ENCODE data around the gene CADPS2. TPM values are rescaled to one million over a fixed set of nuclear protein-coding genes. Genes with fewer than 3 reads are reported as not detected.

Gene CADPS2
- total and polyA plus RNA-seq, 12 donors: 14.6 to 103 (median 39.4) TPM

GRCh38 chr7:122532406-122533269, 353.6 kb downstream of the CADPS2 start:
- no peaks in the 10 kb centered on the region for H3K27me3 ChIP-seq
- no peak for TF ChIP-seq POLR2A (IDR thresholded peaks at IDR 0.05)
- TF ChIP-seq, protein P1, sequence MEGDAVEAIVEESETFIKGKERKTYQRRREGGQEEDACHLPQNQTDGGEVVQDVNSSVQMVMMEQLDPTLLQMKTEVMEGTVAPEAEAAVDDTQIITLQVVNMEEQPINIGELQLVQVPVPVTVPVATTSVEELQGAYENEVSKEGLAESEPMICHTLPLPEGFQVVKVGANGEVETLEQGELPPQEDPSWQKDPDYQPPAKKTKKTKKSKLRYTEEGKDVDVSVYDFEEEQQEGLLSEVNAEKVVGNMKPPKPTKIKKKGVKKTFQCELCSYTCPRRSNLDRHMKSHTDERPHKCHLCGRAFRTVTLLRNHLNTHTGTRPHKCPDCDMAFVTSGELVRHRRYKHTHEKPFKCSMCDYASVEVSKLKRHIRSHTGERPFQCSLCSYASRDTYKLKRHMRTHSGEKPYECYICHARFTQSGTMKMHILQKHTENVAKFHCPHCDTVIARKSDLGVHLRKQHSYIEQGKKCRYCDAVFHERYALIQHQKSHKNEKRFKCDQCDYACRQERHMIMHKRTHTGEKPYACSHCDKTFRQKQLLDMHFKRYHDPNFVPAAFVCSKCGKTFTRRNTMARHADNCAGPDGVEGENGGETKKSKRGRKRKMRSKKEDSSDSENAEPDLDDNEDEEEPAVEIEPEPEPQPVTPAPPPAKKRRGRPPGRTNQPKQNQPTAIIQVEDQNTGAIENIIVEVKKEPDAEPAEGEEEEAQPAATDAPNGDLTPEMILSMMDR (IDR thresholded peaks at IDR 0.05): peak; percentile 13 to 51 (median 34)
- H3K27ac ChIP-seq: no peak overlapping the region
- no peak overlapping the region for H3K4me3 ChIP-seq
- no peak for DNase-seq
- intact Hi-C loops (cut with DNase I): loop anchor here in 1 of 2 donors (5.0 to 10.0 kb wide), 2 partner anchors 310 to 438 kb away; no protein-coding TSS in a partner anchor
- 29 to 44% (median 38%) methylated on average over 9 of the region's 9 CpGs for WGBS, 4 donors
- no peaks in the 10 kb centered on the region for H3K9me3 ChIP-seq (replicated peaks in 1 of 3)
- no peaks in the 10 kb centered on the region for H3K36me3 ChIP-seq (replicated peaks in 1 of 2)
- peaks cover 0 to 5% of the 10 kb centered on the region in 2 donors for H3K4me1 ChIP-seq (replicated peaks in 1 of 2)

DNA sequence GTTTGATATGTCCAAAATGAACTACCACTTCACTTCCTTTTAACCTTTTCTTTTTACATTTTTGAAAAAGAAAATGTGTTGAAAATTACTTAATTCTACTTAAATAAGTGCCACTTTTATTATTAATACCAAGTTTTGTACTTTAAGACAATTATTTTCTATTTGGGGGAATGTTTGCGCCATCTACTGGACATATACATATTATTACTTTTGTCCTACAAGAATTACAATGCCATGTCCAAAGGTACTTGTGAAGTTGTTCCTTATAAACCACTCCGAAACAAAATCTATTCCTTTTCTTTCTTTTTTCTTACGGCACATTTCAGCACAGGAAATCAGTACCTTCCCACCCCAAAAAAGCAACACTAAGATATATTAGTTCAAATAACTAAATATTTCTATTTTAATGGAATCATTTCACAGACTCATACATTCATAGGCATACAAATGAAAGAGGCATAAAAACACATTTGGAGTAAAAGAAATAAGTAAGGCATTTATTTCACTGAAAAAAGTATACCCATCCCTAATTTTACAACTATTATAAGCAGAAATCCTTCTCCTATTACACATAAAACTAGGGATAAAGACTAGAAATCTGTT, 357.3 kb downstream of the CADPS2 start:
- TF ChIP-seq, protein P1 (IDR thresholded peaks at IDR 0.05): peak; percentile 37 to 71 (median 52)
- no peak for TF ChIP-seq POLR2A (IDR thresholded peaks at IDR 0.05)
- Histone ChIP-seq H3K27me3 (no peaks in the 10 kb centered on the region), H3K36me3 (replicated peaks in 1 of 2) (no peaks in the 10 kb centered on the region), H3K27ac (no peak overlapping the region), H3K4me1 (replicated peaks in 1 of 2) (peaks cover 0 to 5% of the 10 kb centered on the region in 2 donors), H3K4me3 (no peak overlapping the region), H3K9me3 (replicated peaks in 1 of 3) (no peaks in the 10 kb centered on the region)
- DNase-seq: no peak
- intact Hi-C loops (cut with DNase I): loop anchor here in 1 of 2 donors (10.0 kb wide), 1 partner anchor 314 kb away; no protein-coding TSS in a partner anchor
- 17 to 25% (median 23%) methylated on average over 3 of the region's 3 CpGs for WGBS, 4 donors

DNA sequence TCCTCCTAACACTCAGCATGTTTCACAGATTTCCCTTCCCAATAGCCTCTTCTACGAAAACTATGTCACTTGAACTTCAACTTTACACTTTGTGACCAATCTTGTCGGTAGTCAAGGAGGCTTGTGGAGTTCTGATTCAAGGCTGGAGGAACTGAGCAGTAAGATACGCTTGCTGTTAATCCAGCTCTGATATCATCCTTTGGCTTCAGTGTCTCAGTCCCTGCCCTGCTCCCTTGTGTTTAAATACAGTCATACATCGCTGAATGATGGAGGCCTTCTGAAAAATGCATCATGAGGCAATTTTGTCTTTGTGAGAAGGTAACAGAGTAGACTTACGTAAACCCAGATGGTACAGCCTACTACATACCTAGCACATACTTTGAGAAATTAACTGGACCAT, 360.9 kb downstream of the CADPS2 start:
- intact Hi-C loops (cut with DNase I): loop anchor here in 1 of 2 donors (10.0 kb wide), 1 partner anchor 311 kb away; no protein-coding TSS in a partner anchor
- Histone ChIP-seq H3K4me3 (no peak overlapping the region), H3K36me3 (replicated peaks in 1 of 2) (no peaks in the 10 kb centered on the region), H3K27me3 (no peaks in the 10 kb centered on the region), H3K9me3 (replicated peaks in 1 of 3) (peaks cover 0 to 4% (median 0%) of the 10 kb centered on the region in 3 donors), H3K4me1 (replicated peaks in 1 of 2) (peaks cover 0 to 5% of the 10 kb centered on the region in 2 donors), H3K27ac (no peak overlapping the region)
- DNase-seq: no peak
- TF ChIP-seq, protein P1 (IDR thresholded peaks at IDR 0.05): no peak
- no peak for TF ChIP-seq POLR2A (IDR thresholded peaks at IDR 0.05)
- 92 to 96% (median 95%) methylated on average over 5 of the region's 5 CpGs for WGBS, 4 donors

GRCh38 chr7:122521767-122522166, 364.5 kb downstream of the CADPS2 start:
- Histone ChIP-seq H3K9me3 (replicated peaks in 1 of 3) (peaks cover 0 to 4% (median 0%) of the 10 kb centered on the region in 3 donors), H3K27ac (no peak overlapping the region), H3K4me1 (replicated peaks in 1 of 2) (no peaks in the 10 kb centered on the region), H3K36me3 (replicated peaks in 1 of 2) (no peaks in the 10 kb centered on the region), H3K4me3 (no peak overlapping the region), H3K27me3 (no peaks in the 10 kb centered on the region)
- DNase-seq: no peak
- intact Hi-C loops (cut with DNase I): loop anchor here in 1 of 2 donors (10.0 kb wide), 1 partner anchor 307 kb away; no protein-coding TSS in a partner anchor
- TF ChIP-seq POLR2A (IDR thresholded peaks at IDR 0.05): no peak
- TF ChIP-seq, protein P1 (IDR thresholded peaks at IDR 0.05): no peak
